ENCODE data around the gene HIVEP2.

The HIVEP2 gene

DNA sequence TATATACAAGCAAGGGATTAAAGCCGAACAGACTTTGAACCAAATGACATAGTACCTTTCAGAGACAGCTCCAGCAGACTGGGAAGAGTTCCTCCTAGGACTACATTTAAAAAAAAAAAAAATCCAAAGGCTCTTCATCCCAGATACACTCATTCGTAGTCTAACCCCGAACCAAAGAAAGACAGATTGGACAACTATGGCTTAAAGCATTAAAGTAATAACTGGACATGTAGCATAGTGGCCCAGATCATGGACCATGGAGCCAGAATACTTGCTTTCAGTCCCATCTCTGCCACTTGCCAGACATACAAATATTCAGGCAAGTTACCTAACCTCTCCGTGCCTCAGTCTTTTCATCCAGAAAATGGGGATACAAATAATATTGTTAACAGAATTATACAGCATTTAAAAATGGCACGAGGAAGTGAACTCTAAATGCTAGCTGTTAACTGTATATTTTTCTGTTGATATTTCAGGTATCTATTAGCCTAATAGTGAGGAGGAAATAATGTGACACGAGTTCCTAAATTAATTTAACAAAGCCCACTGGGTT is 123.7 kb downstream of the HIVEP2 start:
- H3K4me3 ChIP-seq (ENCODE audit: low read depth, low read length): no peak overlapping the region
- in situ Hi-C loops (cut with HindIII; ENCODE audit: low sequenced_read_pairs): no loop called here
- no peak for DNase-seq (ENCODE audit: low read depth)
- no peak for TF ChIP-seq CTCF (IDR thresholded peaks at IDR 0.05; ENCODE audit: low read depth, low read length, missing control alignments)

DNA sequence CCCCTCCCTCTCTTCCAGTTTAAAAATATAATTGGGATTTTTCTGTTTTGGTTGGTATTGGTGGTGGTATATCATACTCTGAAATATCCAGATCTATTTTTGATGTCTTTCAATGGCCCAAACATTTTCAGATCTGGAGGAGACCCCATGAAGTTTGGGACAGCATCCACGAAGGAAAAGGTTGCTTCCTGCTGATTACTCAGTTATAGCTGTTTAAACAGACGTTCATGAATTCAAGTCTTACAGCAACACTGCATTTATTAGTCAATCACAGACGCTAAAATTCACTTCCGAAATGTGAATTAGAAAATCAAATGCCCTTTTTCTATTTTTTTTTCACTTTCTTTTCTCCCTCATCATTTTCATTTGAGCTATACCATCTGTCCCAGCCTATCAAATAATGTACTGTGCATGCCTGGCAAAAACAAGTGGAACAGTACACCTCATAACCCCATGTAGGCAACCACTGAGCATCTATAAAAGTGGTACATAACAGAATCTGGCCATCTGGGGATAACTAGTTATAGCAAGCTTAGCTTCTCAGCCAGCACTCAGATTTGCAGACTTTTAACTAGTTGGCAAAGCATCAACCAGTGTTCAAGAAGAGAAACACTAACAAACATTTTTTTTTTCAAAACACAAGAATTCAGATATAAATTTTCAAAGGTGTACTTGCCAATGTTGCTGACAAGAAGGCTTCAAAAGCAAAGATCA is 124.5 kb downstream of the HIVEP2 start:
- in situ Hi-C loops (cut with HindIII; ENCODE audit: low sequenced_read_pairs): no loop called here
- no peak for DNase-seq (ENCODE audit: low read depth)
- no peak overlapping the region for H3K4me3 ChIP-seq (ENCODE audit: low read depth, low read length)
- no peak for TF ChIP-seq CTCF (IDR thresholded peaks at IDR 0.05; ENCODE audit: low read depth, low read length, missing control alignments)

- no peak for DNase-seq (ENCODE audit: low read depth)
- no peak overlapping the region for H3K4me3 ChIP-seq (ENCODE audit: low read depth, low read length)
- TF ChIP-seq CTCF (IDR thresholded peaks at IDR 0.05; ENCODE audit: low read depth, low read length, missing control alignments): no peak
- in situ Hi-C loops (cut with HindIII; ENCODE audit: low sequenced_read_pairs): no loop called here
Measured at GRCh38 chr6:142819603-142820337, 125.2 kb downstream of the HIVEP2 start.

DNA sequence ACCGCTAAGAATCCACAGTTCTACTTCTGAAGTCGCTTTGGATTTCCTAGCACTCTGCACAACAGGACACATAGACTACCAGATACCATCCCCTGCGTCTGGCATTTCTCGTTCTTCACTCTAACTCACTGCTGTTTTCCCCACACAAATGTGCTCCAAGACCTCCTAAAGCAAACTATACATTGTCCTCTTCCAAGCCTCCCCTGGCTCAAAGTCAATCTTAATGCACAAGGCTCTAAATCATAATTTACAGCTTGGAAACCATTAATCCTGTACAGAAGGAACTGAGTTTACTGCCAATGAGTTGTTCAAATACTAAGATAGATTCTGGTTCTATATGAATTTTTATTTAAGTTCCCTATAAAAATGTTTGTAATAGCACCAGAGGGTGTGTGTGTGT is 128.5 kb downstream of the HIVEP2 start:
- no peak overlapping the region for H3K4me3 ChIP-seq (ENCODE audit: low read depth, low read length)
- no peak for DNase-seq (ENCODE audit: low read depth)
- TF ChIP-seq CTCF (IDR thresholded peaks at IDR 0.05; ENCODE audit: low read depth, low read length, missing control alignments): no peak
- in situ Hi-C loops (cut with HindIII; ENCODE audit: low sequenced_read_pairs): no loop called here

GRCh38 chr6:142816031-142816430 is 128.9 kb downstream of the HIVEP2 start:
- TF ChIP-seq CTCF (IDR thresholded peaks at IDR 0.05; ENCODE audit: low read depth, low read length, missing control alignments): no peak
- in situ Hi-C loops (cut with HindIII; ENCODE audit: low sequenced_read_pairs): no loop called here
- H3K4me3 ChIP-seq (ENCODE audit: low read depth, low read length): no peak overlapping the region
- DNase-seq (ENCODE audit: low read depth): no peak

DNA sequence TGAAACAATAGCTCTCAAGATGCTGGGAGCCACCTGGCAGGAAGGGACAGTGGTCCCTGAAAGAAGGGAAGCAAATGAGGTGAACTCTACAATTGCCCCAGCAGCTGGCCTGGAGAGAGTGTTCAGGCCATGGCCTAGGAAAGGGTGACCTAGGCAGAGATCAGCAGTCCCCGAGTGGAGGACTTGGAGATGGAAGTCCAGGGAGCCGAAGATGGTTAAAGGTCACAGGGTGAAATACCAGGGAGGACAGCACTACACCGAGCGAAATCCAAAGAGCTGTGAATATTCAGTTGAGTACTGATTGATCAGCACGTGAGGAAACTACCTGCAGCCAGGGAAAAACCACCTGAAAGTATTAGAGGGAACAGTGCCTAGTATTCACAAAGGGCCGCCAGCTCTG is 133.1 kb downstream of the HIVEP2 start:
- no peak for TF ChIP-seq CTCF (IDR thresholded peaks at IDR 0.05; ENCODE audit: low read depth, low read length, missing control alignments)
- in situ Hi-C loops (cut with HindIII; ENCODE audit: low sequenced_read_pairs): no loop called here
- DNase-seq (ENCODE audit: low read depth): no peak
- H3K4me3 ChIP-seq (ENCODE audit: low read depth, low read length): no peak overlapping the region
